SK-N-DZ (cell line): ENCODE data around the gene HLCS.
"Not testable (repeated sequence)": the region's sequence is repeated elsewhere in the genome, so short reads cannot be mapped to it uniquely, and the experiment has no call there.

ENCODE experiments used
- DNase-seq: peaks from one replicate; pipeline ENCODE4 v3.0.0-alpha.2; 2015; ENCODE audit warnings: low spot score

HLCS gene

DNA sequence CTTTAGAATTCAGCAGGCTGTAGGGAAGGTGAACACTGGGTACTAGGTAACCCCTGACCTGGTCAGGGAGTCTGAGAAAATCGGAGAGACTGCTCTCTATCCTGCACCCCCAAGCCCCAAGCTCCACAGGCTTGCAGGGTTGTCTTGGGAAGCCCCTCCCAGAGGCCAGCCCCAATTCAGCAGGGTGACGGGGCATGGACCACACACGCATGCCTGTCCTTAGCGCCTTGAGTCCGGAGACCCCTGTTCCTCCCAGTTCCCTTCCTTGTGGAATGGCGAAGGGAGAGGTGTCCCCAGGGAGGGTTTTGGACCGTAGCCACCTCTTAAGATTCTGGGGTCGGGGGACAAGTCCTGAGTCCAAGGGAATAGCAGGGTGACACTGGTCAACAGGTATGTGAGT, 116.1 kb downstream of the HLCS start:
- no peak for DNase-seq

DNA sequence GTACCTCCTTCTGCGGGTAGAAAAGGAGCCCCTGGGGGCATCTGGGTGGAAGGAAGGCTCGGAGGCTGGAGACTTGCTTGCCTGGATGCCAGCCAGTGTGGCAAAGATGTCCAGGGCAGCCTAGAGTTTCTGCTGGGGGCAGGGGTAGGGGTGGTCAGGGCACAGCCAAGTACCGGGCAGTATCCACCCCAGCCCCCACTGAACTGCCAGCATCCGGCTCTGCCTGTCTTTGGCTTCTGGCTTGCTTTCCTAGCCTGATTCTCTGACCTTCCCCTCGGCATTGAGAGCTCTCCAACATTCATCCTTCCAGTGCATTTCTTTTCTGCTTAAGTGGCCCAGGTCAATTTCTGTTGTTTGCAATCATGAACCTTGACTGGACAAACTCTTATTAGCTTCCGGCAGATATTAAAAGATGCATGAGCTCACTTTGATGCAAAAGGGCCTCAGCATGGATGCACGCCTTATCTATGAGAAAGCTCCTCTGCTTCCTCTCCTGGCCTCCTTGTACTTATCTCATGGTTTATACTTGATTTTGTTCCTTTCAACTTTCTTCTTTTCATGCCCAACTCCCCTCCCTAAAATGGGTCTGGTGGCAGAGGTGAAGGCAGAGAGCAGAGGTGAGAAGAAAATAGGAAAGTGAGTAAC, 116.9 kb downstream of the HLCS start:
- no peak for DNase-seq

DNA sequence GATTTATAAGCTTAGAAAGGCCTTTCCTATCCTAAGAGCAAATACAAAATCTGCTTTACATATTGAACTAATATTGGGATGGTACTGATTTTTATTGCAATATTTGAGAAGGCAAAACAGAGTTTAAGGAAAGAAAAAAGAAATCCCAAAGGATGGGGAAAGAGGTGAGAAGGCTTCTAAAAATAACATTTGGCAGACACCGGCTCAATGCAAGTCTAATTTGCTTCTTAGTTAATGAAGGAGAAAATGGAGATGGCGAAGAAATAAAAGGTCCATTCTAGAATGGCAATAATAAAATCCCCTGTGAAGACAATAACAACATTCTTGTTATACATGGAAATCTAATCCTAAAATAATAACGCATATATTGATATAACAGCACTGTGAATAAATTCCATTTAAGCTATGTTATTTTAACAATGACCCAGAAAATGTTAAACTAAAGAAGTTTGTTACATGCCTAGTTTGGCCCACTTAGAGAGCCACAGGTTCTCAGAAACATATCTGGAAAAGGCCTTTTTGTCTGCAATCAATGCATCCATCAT, 117.7 kb downstream of the HLCS start:
- DNase-seq = no peak

DNA sequence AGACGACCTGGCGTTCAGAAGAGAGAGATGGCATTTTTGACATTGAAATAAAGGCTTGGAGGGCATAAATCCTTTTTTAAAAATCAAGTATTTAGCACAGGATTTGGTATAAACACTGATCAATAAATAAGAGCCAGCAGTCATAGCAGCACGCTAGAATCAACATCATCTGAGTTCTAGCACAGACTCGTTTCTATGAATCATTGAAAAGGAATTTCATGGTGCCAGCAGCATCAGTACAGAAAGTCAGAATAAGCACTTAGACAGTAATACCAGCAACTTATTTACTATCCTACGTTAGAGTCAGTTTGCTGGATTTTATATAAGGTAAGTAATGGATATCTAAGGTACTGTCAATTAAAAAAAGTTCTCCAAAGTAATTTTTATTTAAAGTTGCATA, 119.3 kb downstream of the HLCS start:
- DNase-seq = no peak

DNA sequence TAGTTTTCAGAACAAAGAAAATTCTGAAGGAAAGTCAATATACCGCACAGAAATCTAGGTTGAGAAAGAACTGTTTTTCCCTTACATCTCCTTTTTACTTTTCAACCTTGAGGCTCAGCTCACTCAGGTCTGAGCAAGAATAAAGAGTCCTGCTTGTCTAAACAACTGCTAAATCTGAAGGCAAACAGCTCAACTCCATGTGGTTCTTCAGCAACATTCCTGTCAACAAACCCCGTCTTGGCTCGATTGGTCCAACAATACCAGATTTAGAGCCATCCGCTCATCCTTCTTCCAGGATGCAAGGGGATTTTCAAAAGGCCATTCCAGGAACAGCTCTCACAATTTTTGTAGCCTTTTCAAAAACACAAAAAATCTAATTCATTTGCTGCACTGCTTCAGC, 119.8 kb downstream of the HLCS start:
- DNase-seq = no peak

DNA sequence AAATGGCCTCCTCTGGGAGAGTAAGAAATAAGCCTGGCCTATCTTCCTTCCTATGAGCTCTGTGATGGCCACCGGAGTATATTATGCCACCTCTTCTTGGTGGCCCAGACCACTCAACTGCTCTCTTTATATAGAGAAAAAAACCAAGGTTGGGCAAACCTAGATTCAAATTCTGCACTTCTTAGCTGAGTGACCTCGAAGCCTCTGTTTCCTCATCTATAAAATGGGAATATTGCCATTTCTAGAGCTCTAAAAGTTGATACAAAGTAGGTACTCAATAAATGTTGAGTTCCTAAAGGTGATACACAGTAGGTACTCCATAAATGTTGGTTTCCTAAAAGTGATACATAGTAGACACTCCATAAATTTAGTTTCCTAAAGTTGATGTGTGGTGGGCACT, 120.7 kb downstream of the HLCS start:
- DNase-seq = no peak

DNA sequence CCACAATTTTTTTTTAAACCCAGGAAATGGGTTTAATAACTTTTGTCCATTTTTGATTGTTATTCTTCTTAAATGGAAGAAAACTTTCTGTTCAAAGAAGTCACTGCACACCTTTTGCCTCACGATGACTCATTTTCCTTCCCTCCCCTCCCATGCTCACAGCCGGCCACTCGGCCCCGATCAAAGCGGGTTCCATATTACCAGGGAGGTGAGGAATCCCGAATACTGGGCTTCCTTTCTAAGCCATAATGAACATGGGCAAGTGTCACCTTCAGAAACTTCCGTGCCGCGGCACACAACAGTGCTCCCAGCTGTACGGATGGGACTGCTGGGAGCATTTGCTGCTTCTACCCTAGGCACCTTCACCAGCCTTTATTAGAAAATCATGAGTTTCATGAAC, 121.4 kb downstream of the HLCS start:
- no peak for DNase-seq

DNA sequence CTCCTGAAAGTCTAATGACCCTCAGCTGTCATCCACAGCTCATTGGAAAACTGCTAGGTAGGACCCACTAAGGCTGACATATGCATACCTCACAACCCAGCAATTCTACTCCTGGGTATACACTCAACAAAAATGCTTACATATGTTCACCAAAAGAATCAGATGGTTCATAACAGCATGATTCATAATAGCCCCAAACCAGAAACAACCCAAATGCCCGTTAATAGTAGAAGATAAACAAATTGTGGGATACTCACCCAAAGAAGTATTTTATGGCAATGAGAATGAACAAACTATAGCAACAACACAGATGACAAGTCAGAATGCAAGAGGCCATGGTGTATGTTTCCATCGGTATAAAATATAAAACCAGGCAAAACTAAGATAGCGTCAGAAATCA, 124.6 kb downstream of the HLCS start:
- no peak for DNase-seq

DNA sequence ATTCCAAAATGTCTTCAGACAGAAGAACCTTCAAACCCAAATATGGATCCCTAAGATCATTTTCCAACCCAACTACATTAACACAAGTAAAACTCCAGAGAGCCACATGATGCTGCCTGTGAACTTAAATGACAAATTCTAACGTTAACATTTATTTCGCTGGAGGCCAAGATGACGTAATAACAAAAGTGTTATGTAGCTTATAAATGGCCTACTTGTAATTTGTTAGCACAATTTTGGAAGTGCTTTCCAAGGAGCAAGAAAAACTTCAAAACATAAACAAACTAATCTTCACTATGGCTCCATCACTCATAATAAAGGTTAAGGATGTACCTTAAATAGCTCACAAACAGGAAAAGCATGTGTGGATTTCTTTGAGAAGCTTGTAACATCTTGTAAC, 126.7 kb downstream of the HLCS start:
- no peak for DNase-seq

DNA sequence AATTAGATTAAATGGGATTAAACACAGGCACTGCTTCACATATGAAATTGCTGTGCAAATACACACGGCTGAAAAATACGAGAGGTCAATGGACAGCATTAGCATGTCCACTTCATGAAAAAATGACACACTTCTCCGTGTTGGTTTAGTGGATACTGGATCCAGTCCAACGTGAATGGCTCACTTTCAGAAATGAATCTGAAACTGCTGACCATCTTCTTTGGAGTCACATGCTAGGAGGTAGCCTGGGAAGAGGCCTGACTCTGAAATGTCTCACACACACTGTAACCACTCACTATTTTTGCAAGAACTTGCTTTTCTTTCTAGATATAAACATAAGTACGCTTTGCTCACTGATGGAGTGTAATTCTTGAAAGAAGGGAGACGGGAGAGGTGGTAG, 127.3 kb downstream of the HLCS start:
- no peak for DNase-seq

DNA sequence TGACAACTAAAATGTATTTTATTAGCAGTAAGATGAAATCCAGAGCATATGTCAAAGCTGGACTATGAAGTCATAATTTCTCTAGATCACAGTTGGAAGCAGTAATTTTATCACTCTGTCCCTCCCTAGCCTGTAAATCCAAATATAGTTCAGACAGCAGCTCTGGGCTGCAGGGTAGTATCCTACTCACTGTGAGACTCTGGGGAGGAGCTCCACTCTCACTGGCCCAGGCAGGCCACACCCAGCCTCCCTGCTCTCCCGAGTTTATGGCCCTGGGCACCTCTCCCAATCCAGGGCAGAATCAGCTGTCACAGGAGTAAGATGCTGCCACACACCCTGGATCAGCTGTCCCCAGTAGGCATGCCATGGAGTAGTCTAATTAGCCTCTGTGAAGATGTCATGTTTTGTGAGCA, 131.1 kb downstream of the HLCS start:
- DNase-seq = no peak

DNA sequence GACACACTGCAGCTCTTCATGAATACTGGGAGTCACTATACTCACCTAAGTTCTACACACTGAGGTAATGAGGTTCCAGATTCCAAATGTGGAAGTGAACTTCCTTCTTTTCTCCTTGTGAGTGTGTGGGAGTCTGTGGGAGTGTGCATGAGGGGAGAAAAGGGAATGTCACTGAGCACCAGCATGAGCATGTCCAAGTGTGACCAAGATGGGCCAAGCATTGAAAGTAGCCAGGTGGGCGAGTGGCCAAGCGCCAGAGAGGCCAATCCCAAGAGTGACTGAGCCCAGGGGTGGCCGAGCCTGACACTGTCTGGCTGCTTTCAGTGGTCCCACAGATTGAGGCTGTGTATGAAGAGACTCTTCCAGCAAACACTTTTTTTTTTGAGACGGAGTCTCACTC, 132.3 kb downstream of the HLCS start:
- no peak for DNase-seq

DNA sequence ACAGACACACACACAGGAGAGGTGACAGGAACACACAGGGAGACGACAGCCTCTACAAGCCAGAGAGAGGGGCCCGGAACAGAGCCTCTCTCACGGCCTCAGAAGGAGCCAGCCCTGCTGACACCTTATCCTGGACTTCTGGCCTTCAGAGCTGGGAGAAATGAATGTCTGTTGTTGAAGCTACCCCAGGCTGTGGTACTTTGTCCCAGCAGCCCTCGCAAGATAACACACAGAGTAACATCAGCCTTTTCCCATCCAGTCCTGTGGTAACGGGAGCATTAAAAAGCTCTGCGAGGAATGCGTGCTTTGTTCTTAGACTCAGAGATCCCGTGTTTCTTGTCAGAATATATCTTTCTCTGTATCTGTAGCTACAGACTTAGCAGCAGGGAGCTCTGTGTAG, 136.4 kb downstream of the HLCS start:
- DNase-seq = no peak

DNA sequence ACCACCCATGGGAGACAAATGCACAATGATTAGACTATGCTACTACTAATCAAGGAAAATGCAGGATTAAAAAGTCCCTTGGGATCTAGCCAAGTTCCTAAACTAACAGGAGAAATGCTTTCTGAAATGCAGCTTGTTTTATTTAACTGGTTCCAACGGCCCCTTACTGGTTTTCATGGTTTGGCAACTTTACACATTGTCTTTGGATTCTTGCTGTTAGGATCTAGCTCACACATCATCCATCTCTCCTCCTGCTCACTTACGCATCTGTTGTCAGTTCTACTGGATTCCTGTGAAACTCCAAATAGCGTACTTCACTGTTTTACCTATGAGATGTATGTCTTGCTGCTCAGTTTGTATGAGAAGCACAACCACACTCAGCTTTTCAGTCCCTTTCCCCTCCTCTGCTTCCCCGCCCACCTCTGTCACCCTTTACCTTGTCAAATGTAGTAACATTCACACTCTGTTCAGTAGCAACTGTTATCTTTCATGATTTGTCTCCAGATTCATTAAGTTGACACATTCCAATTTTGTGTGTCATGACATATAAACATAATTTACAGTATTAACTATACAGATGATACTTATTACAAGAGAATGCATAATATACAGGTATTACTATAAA, 137.5 kb downstream of the HLCS start:
- no peak for DNase-seq

DNA sequence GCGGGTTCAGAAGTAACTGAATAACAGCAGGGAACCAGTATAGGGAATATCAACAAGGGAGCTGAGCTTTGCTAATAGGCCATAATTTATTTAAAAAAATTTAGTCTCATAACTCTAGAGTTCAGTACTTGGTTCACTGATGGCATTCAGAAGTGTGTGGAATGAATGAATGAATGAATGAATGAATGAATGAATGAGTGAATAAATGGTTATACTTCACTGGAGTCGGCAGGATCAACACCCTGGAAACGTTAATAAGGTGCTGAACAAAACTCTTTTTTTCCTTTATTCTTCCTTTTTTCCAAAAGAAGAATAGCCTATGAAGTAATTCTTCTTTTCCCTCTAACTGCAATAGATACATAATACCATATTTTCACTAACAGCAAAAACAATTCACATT, 138.3 kb downstream of the HLCS start:
- no peak for DNase-seq

DNA sequence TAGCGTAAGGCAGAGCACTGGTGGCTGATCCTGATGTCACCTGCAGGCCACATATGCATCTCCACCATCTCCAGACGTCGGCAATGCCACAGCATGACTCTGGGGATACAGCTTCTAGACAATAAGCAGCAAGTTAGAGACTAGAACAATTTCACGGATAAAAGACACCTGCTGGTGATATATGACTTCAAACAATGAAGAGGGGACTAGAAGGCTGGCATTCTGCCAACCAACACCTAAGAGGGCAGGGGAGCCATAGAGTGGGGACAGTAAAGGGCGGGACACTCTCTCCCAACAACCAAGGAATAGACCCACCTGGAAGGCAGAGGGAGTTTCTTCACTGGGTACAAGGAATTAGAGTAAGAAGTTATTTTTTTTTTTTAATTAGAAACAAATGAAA, 140.8 kb downstream of the HLCS start:
- no peak for DNase-seq

DNA sequence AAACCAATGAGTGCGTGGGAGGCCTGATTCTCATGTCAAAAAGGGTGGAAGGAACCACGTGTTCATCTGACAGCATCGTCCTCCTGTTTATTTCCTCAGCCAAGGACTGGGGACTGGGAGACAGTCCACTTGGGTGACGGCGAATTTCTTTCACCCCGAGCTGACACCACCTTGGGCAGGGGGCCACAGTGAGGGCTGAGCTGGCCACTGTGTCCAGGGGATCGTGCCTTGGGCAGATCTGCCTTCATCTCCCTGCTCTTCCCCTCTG, 145.5 kb downstream of the HLCS start:
- DNase-seq = no peak

DNA sequence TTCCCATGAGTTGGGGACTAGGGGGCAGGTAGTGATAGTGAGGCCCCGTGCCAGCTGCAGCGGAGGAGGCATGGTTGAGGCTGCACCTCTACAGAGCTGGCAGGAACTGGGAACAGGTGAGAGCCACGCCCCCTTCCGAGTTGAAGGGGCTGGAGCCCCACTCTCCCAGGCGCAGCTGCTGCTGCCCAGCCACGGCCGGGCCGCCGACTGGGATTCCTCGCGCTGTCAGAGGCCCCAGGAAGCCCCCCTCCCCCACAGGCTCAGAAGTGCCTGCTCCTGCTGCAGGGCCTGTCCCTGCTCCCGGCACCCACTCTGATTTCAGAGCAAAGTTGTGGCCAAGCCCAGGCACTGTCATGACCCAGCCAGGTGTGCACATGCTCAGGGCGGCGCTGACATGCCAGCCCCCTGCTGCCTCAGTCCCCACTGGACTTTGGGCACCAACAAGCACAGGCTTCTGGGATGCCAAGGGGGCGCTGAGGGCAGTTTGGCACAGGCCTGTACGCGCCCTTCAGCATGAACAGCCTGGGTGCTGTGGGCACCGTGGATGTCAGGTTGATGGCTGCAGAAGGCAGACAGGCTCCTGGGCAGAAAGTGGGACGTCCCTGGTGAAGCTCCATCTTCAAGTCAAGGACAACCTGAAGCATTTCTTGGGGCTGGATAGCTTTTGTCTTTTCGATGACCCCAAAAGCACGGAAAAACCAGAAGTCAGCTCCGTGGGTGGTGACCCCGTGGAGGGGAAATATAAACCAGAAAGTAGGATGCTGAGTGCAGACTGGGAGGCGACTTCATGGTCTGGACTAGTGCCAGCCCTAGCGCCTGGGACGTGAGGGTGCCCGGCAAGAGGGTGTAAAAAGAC, 146.1 kb downstream of the HLCS start:
- DNase-seq = peak; percentile 10

DNA sequence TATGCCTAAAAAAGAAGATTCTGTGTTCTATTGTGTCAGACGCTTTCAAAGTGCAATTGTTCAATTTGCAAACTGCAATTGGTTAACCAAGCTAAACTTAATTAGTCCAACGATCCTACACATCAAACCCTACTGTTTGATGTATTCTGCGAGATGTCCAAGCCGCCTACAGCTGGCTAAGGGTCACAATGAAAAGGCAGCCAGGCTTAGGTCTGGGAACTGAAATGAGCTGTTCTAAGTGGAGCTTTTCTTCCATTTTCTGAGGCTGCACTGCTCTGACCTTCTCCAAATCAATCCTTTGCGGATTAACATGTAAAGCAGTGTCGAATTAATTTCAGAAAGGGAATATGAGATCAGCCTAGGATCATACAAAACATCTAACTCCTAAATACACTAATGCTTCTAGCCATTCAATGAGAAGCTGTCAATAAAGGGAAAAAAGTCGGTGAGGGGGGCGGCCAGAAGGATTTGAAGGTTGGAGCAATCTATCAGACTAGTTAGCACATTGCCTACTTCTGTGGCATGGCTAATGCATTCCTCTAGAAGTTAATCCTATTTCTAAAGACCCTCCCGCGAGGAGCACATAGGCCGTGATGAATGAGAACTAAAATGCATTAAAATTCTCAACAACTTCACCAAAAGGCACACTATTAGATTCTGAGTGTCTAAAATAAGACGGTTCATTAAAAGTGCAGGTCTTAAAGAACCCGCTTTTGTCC, 148.6 kb downstream of the HLCS start:
- DNase-seq = no peak

DNA sequence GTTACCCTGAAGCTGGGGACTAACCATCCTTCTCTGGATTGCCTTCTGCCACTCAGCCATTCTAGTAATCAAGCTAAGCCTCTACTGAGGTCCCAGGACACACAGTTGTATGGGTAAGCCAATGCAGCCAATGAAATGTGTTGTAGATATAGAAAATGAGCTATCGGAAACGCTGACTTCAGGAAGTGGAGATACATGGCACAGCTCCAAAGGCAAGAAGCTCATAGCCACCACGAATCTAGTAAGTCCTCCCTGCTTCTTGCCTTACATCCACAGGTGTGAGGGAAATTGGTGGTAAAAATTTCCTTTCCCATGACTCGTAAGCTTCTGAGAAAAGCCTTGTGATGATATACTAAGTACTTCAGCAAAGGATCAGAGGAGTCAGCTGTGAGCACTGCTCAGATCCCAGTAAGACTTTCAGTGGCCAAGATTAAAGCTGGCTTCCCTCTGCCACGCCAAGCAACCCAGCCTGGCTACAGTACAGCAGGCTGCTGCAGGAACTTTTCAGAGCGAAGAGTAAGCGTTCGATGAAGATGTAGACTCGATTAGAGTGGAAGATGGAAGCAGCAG, 149.8 kb downstream of the HLCS start:
- no peak for DNase-seq

DNA sequence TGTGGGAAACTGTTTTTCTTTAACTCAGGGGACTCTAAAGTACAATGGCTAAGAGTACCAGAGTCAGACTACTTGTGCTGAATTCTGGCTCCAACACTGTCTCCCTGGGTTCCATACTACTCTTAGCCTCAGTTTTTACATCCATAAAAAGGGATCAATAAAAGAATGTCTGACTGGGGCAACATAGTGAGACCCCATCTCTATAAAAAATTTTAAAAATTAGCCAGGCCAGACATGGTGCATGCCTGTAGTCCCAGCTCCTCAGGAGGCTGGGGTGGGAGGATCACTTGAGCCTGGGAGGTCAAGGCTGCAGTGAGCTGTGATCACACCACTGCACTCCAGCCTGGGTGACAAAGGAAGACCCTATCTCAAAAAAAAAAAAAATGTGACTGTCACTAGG, 150.4 kb downstream of the HLCS start:
- not testable (repeated sequence) for DNase-seq

DNA sequence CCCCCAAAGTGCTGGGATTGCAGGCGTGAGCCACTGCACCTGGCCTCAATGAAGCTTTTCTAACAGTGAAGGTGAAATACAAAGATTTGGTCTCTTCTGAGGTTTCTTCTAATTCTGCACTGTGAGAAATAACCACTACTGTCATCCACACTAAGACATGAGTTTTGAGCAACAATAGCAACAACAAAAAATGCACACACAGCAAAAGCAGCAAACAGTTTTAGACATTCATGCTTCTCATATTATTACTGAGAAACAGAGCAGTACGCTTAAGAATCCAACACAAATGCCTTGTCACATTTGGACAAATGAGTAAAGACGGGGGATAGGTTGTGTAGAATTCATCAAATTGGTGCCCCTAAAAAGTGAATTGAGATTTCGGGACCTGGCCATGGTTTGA, 151.2 kb downstream of the HLCS start:
- DNase-seq = no peak
